ENCODE results near the gene PAK1.

PAK1 gene

GRCh38 chr11:77371646-77372045 lies 102.2 kb downstream of the PAK1 start:
- Histone ChIP-seq H4K20me1 (ENCODE audit: insufficient read depth, low read length) (no peaks in the 10 kb centered on the region), H3K9me3 (ENCODE audit: low read length) (no peaks in the 10 kb centered on the region), H3K79me2 (ENCODE audit: insufficient read depth, low read length) (no peaks in the 10 kb centered on the region), H3F3A (ENCODE audit: insufficient read depth, low read length) (no peaks in the 10 kb centered on the region), H3K9me2 (ENCODE audit: low read depth, low read length) (no peaks in the 10 kb centered on the region), H2AFZ (ENCODE audit: low read length) (no peak overlapping the region), H3K36me3 (ENCODE audit: insufficient read depth, low read length) (no peaks in the 10 kb centered on the region), H3K4me3 (ENCODE audit: low read depth, low read length, poor library complexity, severe bottlenecking) (no peak overlapping the region), H3K4me2 (ENCODE audit: low read length) (no peak overlapping the region), H3K4me1 (ENCODE audit: insufficient read depth, low read length, severe bottlenecking) (no peaks in the 10 kb centered on the region), H3K9ac (ENCODE audit: low read length) (no peak overlapping the region), H3K27me3 (ENCODE audit: insufficient read depth, low read length) (no peaks in the 10 kb centered on the region), H3K27ac (ENCODE audit: low read depth, low read length, poor library complexity, severe bottlenecking) (no peak overlapping the region)
- TF ChIP-seq, protein P1, sequence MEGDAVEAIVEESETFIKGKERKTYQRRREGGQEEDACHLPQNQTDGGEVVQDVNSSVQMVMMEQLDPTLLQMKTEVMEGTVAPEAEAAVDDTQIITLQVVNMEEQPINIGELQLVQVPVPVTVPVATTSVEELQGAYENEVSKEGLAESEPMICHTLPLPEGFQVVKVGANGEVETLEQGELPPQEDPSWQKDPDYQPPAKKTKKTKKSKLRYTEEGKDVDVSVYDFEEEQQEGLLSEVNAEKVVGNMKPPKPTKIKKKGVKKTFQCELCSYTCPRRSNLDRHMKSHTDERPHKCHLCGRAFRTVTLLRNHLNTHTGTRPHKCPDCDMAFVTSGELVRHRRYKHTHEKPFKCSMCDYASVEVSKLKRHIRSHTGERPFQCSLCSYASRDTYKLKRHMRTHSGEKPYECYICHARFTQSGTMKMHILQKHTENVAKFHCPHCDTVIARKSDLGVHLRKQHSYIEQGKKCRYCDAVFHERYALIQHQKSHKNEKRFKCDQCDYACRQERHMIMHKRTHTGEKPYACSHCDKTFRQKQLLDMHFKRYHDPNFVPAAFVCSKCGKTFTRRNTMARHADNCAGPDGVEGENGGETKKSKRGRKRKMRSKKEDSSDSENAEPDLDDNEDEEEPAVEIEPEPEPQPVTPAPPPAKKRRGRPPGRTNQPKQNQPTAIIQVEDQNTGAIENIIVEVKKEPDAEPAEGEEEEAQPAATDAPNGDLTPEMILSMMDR (IDR thresholded peaks at IDR 0.05; ENCODE audit: low read length): no peak
- no peak for TF ChIP-seq EZH2 (IDR thresholded peaks at IDR 0.05; ENCODE audit: borderline replicate concordance, low read length)

DNA sequence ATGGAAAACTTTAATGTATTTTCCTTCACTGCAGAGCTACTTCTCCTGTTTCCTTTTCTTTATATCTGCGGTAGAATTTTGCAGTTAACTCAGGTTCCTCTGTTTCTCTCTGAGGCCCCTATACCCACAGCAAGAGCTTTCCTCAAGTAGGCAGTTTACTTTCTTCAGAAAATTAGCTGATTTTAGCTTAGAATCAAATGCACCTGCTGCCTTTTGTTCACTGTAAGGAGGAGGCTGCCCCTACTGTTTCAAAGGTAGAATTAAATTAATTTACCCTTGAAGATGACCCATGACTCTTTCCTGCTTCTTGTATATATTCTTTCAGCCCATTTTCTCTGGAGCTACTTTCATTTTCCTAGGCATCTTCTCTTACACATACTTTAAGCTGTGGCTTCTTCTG lies 103.7 kb downstream of the PAK1 start:
- H3K9ac ChIP-seq (ENCODE audit: low read length): no peak overlapping the region
- H3K27ac ChIP-seq (ENCODE audit: low read depth, low read length, poor library complexity, severe bottlenecking): no peak overlapping the region
- no peak overlapping the region for H3K4me2 ChIP-seq (ENCODE audit: low read length)
- no peak overlapping the region for H3K4me3 ChIP-seq (ENCODE audit: low read depth, low read length, poor library complexity, severe bottlenecking)
- no peaks in the 10 kb centered on the region for H3K79me2 ChIP-seq (ENCODE audit: insufficient read depth, low read length)
- no peaks in the 10 kb centered on the region for H3F3A ChIP-seq (ENCODE audit: insufficient read depth, low read length)
- H3K27me3 ChIP-seq (ENCODE audit: insufficient read depth, low read length): no peaks in the 10 kb centered on the region
- H4K20me1 ChIP-seq (ENCODE audit: insufficient read depth, low read length): no peaks in the 10 kb centered on the region
- no peaks in the 10 kb centered on the region for H3K36me3 ChIP-seq (ENCODE audit: insufficient read depth, low read length)
- no peaks in the 10 kb centered on the region for H3K4me1 ChIP-seq (ENCODE audit: insufficient read depth, low read length, severe bottlenecking)
- no peaks in the 10 kb centered on the region for H3K9me2 ChIP-seq (ENCODE audit: low read depth, low read length)
- H2AFZ ChIP-seq (ENCODE audit: low read length): no peak overlapping the region
- no peak for TF ChIP-seq EZH2 (IDR thresholded peaks at IDR 0.05; ENCODE audit: borderline replicate concordance, low read length)
- TF ChIP-seq, protein P1 (IDR thresholded peaks at IDR 0.05; ENCODE audit: low read length): no peak
- H3K9me3 ChIP-seq (ENCODE audit: low read length): 0 out of 2 replicates have a peak, but pooled peaks cover 3% of the 10 kb centered on the region

DNA sequence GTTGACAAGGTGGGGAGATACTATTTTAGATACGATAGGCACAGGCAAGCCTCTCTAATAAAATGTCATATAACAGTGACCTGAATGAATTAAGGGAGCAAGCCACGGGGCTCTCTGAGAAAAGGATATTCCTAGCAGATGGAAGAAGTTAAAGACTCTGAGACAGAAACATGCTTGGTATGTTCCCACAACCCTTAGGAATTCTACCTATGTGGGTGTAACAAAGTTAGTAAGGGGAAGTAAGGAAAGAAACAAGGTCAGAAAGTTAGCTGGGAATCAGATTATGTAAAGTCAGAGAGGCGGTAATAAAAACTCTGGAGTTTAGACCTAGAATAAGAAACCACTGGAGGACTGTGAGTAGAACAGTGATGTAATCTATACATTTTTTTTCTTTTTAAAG lies 112.7 kb downstream of the PAK1 start:
- Histone ChIP-seq H3K27ac (ENCODE audit: low read depth, low read length, poor library complexity, severe bottlenecking) (no peak overlapping the region), H3K79me2 (ENCODE audit: insufficient read depth, low read length) (no peaks in the 10 kb centered on the region), H3K4me2 (ENCODE audit: low read length) (no peak overlapping the region), H3K36me3 (ENCODE audit: insufficient read depth, low read length) (no peaks in the 10 kb centered on the region), H3K27me3 (ENCODE audit: insufficient read depth, low read length) (no peaks in the 10 kb centered on the region), H3K9ac (ENCODE audit: low read length) (no peak overlapping the region), H4K20me1 (ENCODE audit: insufficient read depth, low read length) (no peaks in the 10 kb centered on the region), H3K4me3 (ENCODE audit: low read depth, low read length, poor library complexity, severe bottlenecking) (no peak overlapping the region), H3K9me3 (ENCODE audit: low read length) (0 out of 2 replicates have a peak, but pooled peaks cover 3% of the 10 kb centered on the region), H3K9me2 (ENCODE audit: low read depth, low read length) (no peaks in the 10 kb centered on the region), H2AFZ (ENCODE audit: low read length) (no peak overlapping the region), H3F3A (ENCODE audit: insufficient read depth, low read length) (no peaks in the 10 kb centered on the region), H3K4me1 (ENCODE audit: insufficient read depth, low read length, severe bottlenecking) (no peaks in the 10 kb centered on the region)
- TF ChIP-seq, protein P1 (IDR thresholded peaks at IDR 0.05; ENCODE audit: low read length): no peak
- no peak for TF ChIP-seq EZH2 (IDR thresholded peaks at IDR 0.05; ENCODE audit: borderline replicate concordance, low read length)
